ENCODE results near the gene BSND.

BSND gene

DNA sequence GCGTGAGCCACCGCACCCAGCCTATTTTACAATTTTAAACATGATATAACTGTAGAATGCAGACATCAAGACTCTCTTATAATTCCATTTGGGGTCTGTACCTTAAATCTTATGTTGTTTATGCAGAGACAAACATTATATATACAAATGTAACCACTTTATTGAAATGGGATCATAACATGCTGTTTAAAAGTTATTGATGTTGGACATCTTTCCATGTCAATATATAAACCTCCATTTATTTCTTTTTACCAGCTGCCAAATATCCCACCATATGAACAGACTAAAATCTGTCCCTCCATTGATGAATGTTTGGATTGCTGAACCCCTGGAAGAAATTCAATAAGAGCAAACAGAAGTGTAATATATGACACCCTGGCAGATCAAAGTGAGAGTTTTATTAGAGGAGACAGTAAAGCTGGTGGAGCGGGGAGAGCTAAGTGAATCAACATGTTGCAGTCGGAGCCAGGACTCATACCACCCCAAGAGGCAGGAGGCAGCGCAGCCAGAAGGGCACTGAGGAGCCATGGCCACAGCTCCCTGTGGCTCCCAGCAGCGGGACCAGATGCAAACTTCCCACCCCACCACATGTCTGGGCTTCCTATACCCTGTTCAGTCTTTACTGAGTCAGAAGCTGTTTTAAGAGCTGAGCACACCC is 35.9 kb downstream of the BSND start (continued):
- TF ChIP-seq, protein P1, sequence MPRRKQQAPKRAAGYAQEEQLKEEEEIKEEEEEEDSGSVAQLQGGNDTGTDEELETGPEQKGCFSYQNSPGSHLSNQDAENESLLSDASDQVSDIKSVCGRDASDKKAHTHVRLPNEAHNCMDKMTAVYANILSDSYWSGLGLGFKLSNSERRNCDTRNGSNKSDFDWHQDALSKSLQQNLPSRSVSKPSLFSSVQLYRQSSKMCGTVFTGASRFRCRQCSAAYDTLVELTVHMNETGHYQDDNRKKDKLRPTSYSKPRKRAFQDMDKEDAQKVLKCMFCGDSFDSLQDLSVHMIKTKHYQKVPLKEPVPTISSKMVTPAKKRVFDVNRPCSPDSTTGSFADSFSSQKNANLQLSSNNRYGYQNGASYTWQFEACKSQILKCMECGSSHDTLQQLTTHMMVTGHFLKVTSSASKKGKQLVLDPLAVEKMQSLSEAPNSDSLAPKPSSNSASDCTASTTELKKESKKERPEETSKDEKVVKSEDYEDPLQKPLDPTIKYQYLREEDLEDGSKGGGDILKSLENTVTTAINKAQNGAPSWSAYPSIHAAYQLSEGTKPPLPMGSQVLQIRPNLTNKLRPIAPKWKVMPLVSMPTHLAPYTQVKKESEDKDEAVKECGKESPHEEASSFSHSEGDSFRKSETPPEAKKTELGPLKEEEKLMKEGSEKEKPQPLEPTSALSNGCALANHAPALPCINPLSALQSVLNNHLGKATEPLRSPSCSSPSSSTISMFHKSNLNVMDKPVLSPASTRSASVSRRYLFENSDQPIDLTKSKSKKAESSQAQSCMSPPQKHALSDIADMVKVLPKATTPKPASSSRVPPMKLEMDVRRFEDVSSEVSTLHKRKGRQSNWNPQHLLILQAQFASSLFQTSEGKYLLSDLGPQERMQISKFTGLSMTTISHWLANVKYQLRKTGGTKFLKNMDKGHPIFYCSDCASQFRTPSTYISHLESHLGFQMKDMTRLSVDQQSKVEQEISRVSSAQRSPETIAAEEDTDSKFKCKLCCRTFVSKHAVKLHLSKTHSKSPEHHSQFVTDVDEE (CRISPR knock-in tag; IDR thresholded peaks at IDR 0.05) = no peak
- TF ChIP-seq PPARA (CRISPR knock-in tag; IDR thresholded peaks at IDR 0.05; ENCODE audit: borderline replicate concordance) (no peak), ISL1 (CRISPR knock-in tag; IDR thresholded peaks at IDR 0.05) (no peak), ZC3H10 (CRISPR knock-in tag; IDR thresholded peaks at IDR 0.05) (no peak), ZFP30 (CRISPR knock-in tag; IDR thresholded peaks at IDR 0.05) (no peak), BACH2 (CRISPR knock-in tag; IDR thresholded peaks at IDR 0.05; ENCODE audit: borderline replicate concordance) (no peak)

DNA sequence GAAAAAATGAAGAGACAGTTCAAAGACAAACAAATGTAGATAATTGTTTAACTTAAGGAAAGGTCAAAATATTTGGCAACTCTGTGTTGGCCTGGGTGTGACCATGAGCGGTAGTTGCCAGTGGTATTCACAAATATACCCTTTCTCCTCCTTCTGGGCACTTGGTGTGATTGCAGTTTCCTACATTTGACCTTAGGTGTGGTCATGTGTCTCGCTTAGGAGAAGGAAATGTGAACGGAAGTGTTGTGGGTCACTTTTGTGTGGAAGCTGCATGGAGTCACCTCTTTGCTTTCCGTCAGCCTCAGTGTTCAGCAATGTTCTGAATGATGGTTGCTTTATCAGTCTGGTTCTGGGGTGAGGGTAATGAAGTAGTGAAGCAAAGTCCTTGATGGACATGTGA is 37.2 kb downstream of the BSND start:
- TF ChIP-seq OSR1 (CRISPR knock-in tag; IDR thresholded peaks at IDR 0.05) (no peak), ZNF70 (CRISPR knock-in tag; IDR thresholded peaks at IDR 0.05) (no peak), ZNF565 (CRISPR knock-in tag; conservative IDR thresholded peaks at IDR 0.05; ENCODE audit: low read depth) (no peak), ARNTL (CRISPR knock-in tag; IDR thresholded peaks at IDR 0.05; ENCODE audit: borderline replicate concordance, low read depth) (no peak), ZC3H10 (CRISPR knock-in tag; IDR thresholded peaks at IDR 0.05) (no peak), ZNF8 (CRISPR knock-in tag; IDR thresholded peaks at IDR 0.05) (no peak), GLIS3 (CRISPR knock-in tag; IDR thresholded peaks at IDR 0.05) (no peak), ISL1 (CRISPR knock-in tag; IDR thresholded peaks at IDR 0.05) (no peak), BACH2 (CRISPR knock-in tag; IDR thresholded peaks at IDR 0.05; ENCODE audit: borderline replicate concordance) (no peak), ZFP30 (CRISPR knock-in tag; IDR thresholded peaks at IDR 0.05) (no peak), SNAI2 (CRISPR knock-in tag; IDR thresholded peaks at IDR 0.05) (no peak), PPARA (CRISPR knock-in tag; IDR thresholded peaks at IDR 0.05; ENCODE audit: borderline replicate concordance) (no peak), RARB (CRISPR knock-in tag; IDR thresholded peaks at IDR 0.05) (no peak)
- TF ChIP-seq, protein P2, sequence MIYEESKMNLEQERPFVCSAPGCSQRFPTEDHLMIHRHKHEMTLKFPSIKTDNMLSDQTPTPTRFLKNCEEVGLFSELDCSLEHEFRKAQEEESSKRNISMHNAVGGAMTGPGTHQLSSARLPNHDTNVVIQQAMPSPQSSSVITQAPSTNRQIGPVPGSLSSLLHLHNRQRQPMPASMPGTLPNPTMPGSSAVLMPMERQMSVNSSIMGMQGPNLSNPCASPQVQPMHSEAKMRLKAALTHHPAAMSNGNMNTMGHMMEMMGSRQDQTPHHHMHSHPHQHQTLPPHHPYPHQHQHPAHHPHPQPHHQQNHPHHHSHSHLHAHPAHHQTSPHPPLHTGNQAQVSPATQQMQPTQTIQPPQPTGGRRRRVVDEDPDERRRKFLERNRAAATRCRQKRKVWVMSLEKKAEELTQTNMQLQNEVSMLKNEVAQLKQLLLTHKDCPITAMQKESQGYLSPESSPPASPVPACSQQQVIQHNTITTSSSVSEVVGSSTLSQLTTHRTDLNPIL (CRISPR knock-in tag; IDR thresholded peaks at IDR 0.05; ENCODE audit: low read depth) = no peak
- TF ChIP-seq, protein P1 (CRISPR knock-in tag; IDR thresholded peaks at IDR 0.05) = no peak
- TF ChIP-seq, protein P3, sequence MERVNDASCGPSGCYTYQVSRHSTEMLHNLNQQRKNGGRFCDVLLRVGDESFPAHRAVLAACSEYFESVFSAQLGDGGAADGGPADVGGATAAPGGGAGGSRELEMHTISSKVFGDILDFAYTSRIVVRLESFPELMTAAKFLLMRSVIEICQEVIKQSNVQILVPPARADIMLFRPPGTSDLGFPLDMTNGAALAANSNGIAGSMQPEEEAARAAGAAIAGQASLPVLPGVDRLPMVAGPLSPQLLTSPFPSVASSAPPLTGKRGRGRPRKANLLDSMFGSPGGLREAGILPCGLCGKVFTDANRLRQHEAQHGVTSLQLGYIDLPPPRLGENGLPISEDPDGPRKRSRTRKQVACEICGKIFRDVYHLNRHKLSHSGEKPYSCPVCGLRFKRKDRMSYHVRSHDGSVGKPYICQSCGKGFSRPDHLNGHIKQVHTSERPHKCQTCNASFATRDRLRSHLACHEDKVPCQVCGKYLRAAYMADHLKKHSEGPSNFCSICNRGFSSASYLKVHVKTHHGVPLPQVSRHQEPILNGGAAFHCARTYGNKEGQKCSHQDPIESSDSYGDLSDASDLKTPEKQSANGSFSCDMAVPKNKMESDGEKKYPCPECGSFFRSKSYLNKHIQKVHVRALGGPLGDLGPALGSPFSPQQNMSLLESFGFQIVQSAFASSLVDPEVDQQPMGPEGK (CRISPR knock-in tag; IDR thresholded peaks at IDR 0.05; ENCODE audit: borderline replicate concordance) = no peak
- TF ChIP-seq, protein P4, sequence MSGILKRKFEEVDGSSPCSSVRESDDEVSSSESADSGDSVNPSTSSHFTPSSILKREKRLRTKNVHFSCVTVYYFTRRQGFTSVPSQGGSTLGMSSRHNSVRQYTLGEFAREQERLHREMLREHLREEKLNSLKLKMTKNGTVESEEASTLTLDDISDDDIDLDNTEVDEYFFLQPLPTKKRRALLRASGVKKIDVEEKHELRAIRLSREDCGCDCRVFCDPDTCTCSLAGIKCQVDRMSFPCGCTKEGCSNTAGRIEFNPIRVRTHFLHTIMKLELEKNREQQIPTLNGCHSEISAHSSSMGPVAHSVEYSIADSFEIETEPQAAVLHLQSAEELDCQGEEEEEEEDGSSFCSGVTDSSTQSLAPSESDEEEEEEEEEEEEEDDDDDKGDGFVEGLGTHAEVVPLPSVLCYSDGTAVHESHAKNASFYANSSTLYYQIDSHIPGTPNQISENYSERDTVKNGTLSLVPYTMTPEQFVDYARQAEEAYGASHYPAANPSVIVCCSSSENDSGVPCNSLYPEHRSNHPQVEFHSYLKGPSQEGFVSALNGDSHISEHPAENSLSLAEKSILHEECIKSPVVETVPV (CRISPR knock-in tag; IDR thresholded peaks at IDR 0.05) = no peak
- TF ChIP-seq, protein P5, sequence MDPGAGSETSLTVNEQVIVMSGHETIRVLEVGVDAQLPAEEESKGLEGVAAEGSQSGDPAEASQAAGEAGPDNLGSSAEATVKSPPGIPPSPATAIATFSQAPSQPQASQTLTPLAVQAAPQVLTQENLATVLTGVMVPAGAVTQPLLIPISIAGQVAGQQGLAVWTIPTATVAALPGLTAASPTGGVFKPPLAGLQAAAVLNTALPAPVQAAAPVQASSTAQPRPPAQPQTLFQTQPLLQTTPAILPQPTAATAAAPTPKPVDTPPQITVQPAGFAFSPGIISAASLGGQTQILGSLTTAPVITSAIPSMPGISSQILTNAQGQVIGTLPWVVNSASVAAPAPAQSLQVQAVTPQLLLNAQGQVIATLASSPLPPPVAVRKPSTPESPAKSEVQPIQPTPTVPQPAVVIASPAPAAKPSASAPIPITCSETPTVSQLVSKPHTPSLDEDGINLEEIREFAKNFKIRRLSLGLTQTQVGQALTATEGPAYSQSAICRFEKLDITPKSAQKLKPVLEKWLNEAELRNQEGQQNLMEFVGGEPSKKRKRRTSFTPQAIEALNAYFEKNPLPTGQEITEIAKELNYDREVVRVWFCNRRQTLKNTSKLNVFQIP (CRISPR knock-in tag; IDR thresholded peaks at IDR 0.05; ENCODE audit: borderline replicate concordance, low read depth) = no peak
- no peak for ATAC-seq
